Inflammatory macrophage treated with lipopolysaccharide for 1 hour (primary cell): Measurements from ENCODE around the gene LCN1.
"Not testable (repeated sequence)": the region's sequence is repeated elsewhere in the genome, so short reads cannot be mapped to it uniquely, and the experiment has no call there.

Experiments
- DNase-seq, 2 donors: peaks; one replicate each; pipeline ENCODE4 v3.0.0-alpha.2; 2020 to 2022

Gene LCN1

DNA sequence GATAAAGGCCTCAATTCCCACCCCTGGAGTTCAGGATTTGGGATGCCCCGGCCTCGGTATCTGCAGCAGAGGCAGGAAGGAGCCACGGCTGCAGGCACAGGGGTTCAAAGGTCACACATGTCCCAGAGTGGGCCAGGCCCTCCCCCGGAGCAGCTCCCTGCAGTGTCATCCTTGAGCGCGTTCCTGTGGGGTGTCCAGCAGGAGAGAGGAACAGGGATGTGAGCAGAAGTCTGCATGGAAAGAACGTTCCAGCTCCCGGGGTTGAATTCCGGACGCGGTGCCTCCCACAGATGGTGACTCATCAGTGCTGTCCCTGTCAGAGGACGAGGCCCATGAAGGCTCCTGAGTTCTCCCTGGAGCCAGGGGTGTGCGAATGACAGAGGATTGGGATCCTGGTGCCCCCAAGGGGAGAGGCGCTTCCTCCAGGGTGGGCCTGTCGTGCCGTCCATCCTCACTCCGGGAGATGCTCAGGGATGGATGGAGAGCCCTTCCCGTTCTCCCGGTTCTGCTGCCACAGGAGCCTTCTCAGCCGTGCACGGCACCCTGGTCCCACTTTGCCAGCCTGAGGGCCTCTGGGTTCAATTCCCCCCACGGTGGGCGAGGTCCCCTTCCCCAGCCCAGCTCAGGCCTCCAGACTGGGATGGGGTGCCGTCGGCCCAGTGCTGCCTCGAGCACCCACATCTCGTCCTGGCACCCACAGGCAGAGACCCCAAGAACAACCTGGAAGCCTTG, 3.1 kb downstream of the LCN1 start:
- DNase-seq = no peak

DNA sequence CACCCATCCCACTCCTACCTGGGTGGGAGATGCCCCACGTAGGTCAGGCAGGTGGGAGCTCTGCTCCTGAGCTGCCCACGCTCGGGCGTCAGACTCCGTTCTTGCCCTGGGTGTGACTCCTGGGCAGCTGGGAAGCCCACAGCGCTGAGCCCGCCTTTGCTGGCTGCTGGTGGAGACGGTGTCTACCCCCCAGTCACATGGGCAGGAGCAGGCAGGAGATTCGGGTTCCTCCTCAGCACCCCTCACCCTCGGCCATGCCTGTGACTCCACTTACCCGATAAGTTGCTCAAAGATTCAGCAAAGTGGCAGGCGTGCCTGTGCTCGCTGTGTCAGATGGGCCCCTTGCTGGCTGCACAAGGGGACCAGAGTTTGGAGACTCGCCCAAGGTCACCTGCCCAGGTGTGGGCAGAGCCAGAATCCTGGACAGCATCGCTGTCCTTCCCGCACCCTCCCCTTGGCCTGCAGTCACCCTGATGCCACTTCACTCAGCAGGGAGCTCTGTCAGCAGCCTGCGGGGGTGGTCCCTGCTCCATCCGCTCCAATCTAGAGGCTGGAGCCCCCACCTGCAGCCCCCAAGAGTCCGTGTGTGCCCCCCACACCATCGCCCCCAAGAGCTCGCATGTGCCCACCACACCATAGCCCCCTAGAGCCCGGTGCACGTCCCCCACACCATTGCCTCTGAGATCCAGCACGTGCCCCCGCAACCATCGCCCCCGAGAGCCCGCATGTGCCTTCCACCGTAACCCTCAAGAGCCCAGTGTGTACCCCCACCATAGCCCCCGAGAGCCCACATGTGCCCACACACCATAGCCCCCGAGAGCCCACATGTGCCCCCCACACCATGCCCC, 4.2 kb downstream of the LCN1 start:
- DNase-seq = no peak

DNA sequence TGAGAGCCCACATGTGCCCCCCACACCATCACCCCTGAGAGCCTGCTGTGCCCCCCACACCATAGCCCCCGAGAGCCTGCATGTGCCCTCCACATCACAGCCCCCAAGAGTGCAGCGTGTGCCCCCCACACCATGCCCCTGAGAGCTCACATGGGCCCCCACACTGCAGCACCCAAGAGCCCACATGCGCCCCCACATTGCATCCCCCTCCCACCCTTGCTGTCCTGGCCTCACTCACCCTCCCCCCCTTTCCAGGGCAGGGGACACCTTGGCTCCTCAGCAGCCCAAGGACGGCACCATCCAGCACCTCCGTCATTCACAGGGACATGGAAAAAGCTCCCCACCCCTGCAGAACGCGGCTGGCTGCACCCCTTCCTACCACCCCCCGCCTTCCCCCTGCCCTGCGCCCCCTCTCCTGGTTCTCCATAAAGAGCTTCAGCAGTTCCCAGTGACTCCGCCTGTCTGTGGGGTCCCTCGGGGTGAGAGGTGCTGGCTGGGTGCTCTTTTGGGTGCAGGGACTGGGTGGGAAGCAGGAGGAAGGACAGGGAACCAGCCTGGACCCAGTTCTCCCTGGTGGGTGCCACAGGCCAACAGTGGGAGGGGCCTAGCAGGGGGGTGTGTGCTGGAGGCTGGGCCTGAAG, 5.0 kb downstream of the LCN1 start:
- no peak for DNase-seq

DNA sequence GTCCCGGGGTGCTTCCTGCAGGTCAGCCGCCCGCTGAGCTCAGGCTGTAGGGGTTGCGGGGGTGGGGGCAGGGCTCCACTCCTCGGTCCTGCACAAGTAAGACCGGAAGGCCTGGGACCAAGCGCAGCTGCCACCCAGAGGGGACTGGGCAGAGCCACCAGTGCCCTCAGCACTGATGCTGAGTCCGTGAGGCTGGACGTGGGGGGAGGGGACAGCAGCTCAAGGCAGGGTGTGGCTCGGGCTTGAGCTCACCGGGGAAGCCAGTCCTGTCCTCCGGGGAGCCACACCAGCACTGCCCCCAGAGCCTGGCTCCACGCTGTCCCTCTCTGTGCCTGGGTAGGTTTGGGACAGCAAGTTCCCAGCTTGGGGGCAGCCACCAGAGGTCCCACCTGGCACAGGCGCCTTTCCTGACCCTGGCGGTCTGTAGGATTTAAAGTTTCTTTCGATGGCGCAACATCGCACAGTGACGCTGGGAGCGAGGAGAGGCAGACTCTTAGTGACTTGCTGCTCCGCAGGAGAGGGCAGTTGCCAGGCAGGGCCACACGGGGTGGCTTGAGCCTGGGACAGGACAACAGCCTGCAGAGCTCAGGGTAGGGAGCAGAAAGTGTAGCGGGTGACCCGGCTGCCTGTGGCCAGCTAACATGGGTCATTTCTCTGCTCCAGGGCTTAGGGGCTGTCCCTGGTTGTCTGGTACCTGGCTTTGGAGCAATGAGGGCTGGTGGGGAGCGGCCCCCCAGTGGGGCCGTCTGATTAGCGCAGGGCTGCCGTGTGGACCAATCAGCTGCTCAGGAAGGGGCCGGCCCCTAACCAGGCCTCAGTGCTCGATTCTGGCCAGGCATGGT, 5.7 kb downstream of the LCN1 start:
- no peak for DNase-seq

DNA sequence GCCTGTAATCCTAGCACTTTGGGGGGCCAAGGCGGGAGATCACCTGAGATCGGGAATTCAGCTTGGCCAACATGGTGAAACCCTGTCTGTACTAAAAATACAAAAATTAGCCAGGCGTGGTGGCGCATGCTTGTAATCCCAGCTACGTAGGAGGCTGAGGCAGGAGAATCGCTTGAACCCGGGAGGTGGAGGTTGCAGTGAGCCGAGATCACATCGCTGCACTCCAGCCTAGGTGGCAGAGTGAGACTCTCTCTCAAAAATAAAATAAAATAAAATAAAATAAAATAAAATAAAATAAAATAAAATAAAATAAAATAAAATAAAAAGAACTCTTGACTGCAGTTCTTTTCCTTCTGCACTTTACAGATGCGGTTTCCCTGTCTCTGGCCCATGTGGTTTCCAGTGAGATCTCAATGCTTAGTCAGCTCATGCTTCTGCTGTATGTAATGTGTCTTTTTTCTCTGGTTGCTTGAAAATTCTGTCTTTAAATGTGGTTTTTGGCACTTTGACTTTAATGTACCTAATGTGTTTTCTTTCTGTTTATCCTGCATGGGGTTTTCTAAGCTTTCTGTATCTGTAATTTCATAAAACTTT, 7.7 kb downstream of the LCN1 start:
- not testable (repeated sequence) for DNase-seq

DNA sequence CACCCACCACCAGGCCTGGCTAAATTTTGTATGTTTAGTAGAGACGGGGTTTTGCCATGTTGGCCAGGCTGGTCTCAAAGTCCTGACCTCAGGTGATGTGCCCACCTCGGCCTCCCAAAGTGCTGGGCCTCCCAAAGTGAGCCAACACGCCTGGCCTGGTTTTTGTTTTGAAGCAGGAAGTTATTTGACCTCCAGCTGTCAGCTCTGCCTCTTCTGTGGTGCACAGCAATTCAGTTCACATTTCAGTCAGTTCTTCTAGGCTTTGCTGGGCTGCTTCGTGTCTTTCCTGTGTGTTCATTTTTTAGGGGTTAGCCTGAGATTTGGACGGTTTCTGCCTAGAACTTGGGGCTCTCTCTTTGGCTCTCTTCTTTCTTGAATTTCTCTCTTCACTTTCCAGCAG, 8.9 kb downstream of the LCN1 start:
- no peak for DNase-seq

DNA sequence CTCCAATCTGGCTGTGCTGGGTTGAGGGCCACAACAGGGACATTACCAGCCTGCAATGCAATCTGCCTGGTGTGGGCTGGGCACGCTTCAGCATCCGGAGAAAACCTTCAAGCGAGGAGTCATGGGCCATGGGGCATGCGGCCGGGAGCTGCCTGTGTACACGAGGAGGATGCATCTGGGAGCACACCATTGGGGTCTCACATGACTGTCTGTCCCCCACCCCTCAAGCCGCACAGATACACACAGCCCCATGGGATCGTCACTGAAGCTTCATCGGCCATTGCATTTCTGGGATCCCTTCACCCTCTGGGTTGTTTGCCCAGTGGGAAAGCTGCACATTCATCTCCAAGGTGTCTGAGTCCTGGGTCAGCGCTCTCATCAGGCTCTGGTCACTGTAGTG, 9.9 kb downstream of the LCN1 start:
- DNase-seq = no peak

DNA sequence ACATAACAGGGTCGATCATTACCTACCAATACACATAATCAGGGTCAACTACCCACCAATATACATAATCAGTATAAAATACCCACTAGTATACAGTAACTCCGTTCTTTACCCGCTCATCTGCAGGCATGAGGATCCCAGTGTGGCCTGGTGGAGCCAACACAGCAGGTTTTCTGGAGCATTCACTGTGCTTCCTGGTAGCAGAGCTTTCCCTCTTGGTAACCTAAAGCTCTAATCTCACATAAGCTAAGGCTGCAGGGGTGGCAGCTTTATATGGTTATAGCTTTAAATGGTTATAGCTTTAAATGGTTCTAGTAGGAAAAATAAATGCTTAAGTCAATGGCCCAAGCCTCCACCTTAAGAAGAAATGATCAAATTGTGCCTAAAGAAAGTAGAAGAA, 11.9 kb downstream of the LCN1 start:
- no peak for DNase-seq

DNA sequence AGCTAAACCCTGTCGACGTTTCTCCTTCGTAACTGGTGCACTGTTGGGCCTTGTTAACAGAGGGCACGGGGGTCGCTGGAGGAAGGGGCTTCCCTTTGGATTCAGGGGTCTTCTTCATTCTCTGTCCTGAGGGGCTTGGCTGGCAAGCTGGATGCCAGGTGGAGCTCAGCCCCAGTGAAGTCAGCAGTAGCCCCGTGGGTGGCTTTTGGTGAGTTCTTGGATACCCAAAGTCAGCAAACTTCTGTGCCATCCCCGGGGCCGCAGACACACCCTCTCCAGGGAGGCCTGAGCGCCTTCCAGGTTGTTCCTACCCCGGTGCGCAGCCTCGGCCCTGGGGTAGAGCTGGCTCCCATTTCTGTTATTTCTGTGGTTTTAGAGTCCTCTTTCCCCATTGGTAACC, 12.4 kb downstream of the LCN1 start:
- DNase-seq = no peak

DNA sequence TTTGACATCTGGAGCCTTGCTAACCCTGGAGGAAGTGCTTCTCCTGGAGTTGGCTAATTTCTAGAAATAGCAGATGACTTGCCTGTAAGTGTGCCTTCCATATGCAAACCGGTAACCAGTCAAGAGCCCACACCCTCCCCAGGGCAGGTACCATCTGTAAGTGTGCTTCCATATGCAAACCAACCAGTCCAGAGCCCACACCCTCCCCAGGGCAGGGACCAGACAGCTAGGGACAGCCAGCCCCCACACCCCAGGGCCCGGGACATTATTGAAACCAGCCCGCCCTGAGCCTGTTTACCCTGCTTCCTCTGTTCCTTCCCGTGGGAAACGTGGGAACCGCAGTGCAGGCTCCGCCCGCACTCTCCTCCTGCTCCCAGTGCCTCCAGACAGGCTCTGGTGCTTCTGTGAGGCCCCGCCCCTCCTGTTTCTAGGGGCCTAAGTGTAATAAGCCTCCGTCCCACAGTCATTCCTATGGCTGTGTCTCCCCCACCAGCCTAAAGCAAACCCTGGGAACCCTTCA, 13.0 kb downstream of the LCN1 start:
- DNase-seq = not testable (repeated sequence)

DNA sequence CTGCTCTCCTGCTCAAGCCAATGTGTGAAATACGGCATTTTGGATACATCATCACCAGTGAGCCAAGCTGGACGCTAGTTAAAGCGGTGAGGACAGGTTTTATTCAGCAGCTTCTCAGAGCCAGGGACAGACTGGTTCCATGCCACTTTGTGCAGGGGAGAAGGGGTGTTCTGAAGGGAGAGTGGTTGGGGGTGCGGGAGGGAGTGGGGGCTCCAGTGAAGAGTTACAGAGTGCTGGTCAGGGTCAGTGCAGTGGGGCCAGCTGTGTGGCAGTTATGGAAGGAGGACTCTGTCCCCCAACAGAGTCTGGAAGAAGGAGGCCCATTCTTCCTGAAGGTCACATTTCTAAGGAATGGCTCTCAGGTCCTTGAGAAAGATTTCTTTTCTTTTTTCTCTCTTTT, 13.6 kb downstream of the LCN1 start:
- not testable (repeated sequence) for DNase-seq

DNA sequence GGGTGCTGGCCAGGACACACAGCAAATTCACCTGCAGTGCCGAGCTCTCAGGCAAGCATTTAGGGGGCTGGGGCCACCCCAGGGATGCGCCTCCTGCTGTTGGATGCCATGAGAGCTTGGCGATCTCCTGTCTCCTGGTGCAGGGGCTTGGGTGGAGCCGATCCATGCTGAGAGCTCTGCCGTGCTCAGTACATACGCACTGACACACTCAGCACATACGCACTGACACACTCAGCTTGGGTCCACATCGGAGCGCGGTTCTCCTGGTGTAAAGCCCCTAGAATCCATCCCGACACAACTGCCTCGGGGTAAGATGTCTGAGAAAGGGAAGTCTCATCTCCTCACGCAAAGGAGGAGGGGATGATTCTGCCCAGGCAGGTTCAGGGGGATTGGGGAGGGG, 14.4 kb downstream of the LCN1 start:
- DNase-seq = not testable (repeated sequence)

DNA sequence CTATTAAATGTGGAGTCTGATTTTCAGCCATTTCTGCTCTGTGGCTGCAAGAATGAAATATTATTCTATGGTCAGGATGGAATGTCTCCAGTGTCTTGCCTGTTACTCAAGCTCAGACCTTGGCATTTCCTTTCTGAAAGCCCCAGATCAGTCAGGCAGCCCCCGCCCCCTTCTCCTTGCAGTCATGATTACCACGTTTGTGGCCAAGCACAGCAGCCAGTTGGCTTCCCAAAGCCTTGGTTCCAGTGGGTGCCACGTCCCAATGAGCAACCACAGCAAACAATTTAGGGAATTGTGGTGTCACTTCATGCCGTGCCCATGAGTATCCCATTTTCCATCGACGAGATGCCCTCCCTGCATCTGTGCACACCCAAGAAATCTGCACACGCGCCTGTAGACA, 15.0 kb downstream of the LCN1 start:
- no peak for DNase-seq

DNA sequence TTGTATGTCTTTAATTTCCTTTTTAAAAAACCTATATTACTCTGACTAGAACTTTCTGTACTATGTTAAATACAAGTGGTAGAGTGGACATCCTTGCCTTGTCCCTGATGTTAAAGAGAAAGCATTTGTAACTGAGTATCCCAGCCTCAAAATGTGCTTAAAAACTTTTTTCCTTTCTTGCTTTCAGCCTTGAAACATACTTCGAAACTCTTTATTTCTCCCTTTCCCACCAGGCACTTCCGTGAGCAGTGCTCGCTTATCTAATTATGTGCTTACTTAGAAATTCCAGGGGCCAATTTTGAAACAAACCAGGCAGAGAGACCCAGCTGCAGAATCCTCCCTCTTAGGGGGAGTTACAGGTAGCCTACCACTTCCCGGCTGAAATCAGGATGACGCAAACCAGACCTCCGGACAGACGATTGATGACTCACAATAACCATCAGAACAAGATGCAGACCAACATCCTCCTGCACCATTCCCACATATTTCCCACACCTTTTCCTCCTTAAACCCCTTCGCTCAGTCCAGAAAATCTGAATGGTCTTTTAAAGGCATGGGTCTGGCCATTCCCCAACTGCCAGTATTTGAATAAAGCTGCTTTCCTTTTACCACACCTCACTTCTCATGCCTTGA, 22.1 kb downstream of the LCN1 start:
- DNase-seq = not testable (repeated sequence)

DNA sequence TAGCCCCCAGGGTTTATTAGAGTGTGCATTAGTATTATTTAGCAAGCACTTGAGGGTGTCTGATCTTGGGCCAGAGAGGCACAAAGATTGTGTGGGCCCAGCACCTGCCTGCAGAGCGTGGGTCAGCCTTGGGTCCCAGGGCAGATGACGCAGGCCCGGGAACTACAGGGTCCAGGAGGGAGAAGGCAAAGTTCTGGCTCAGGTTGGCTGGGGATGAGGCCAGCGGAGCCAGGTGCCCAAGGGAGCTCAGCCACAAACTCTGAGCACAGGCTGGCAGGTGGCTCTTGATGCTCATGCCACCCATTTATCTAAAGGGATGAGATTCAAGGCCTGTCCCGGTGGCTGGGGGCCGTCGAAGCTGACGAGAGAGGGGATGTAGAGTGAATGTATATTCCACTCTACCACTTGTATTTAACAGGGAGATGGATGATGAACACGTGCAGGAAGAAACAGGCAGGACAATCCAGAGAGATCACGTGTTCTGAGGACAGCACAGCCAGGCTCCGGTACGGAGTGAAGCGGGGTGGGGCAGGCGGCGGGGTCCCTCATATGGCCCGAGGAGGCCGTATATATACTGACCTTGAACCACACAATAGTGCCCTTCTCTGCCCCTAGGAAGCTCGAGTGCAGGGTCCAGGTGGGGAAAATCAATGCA, 23.9 kb downstream of the LCN1 start:
- no peak for DNase-seq

DNA sequence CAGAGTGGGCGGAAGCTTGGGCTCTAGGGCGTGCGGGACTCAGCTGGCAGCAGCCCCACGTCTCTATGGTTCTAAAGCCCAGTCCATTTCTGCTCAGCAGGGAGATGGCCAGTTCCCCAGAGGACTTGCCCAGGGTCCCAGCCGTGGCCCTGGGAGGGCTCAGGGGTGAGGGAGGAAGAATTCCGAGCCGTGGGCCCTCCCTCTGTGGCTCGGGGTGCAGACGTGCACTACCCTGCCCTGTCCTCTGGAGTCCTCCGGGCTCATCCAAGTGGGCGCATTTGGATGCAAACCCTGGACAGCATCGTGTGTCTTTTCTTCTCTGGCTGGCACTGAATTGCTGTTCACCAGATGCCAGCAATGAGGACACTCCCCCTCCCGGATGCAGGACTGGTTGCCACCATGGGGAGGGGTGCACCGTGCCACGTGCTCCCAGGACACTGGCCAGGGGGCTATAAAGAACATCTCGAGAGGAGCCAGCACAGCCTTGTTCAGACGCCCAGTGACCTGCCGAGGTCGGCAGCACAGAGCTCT, 24.5 kb downstream of the LCN1 start, which contains the start of gene OBP2A:
Gene OBP2A, plus strand, starts transcription at position 481 of the 531 bp plus-strand sequence. CDS start 55 bp downstream, outside the sequence.
- not testable (repeated sequence) for DNase-seq

DNA sequence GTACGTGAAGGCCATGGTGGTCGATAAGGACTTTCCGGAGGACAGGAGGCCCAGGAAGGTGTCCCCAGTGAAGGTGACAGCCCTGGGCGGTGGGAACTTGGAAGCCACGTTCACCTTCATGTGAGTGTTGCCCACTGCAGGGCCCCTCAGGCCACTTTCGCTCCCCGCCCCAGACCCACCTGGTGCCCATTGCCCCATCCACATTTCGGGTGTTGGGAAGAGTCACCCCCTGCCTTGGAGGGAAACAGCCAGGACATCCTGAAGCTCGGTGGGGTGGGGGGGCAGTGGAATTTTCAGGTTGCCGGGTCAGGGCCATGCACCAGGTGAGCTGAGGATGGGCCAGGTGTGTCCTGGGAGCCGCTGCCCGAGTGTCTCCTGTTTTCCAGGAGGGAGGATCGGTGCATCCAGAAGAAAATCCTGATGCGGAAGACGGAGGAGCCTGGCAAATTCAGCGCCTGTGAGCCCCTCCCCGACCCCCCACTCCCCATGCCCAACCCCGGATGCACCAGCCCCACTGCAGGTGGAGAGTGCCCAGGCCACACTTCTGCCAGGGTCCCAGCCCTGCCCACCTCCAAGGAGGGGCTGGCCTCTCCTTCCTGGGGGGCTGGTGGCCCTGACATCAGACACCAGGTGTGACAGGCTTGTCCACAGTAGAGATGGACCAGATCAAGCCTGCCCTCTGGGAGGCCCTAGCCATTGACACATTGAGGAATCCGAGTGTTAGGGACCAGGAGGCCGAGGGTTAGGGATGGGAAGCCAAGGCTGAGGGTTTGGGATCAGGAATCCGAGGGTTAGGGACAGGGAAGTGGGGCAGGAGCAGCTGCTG, 25.8 kb downstream of the LCN1 start:
- DNase-seq = not testable (repeated sequence)

DNA sequence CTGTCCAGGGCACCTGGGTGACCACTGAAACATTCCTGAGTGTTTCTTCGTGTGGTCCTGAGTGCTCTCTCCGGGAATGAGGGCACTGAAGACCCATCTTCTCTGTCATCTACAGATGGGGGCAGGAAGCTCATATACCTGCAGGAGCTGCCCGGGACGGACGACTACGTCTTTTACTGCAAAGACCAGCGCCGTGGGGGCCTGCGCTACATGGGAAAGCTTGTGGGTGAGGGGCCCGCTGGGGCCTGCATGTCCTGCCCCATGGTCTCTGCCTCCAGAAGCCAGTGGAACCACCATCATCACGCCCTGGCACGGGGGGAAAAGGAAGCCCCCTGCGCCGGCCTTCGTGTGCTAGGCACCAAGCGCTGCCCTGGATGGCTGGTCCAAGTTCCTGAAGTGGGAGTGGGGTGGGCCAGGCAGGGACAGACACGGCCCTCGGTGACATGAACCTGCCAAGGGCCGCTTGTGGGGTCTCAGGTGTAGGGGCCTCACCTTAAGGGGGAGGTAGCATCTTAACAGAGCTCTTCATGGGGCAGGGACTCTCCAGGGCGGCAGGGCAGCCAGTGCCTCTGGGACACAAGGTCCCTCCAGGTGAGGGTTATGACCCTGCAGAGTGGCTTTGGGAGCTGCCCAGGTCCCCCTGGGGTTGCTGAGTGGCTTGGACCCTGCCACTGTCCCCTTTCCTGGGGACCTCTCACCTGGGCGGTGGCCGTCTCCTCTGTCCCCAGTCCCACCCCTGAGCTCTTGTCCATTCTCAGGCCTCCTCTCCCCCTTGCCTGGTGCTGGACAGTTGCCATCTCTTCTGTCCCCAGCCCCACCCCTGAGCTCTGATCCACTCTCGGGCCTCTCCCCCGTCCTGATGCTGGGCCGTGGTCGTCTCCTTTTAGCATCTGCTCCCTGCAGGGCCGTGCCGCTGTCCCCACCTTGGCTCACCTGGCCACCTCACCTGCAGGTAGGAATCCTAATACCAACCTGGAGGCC, 26.8 kb downstream of the LCN1 start:
- no peak for DNase-seq
